H1 (cell line): ENCODE results near the gene VOPP1. TPM values are rescaled to one million over a fixed set of nuclear protein-coding genes. Genes with fewer than 3 reads are reported as not detected.

Source experiments
- CEBPB ChIP-seq: IDR thresholded peaks from 2 replicates; pipeline ENCODE4 v1.6.1; 2012; ENCODE audit warnings: low read depth, low read length
- CHD2 ChIP-seq: IDR thresholded peaks from 2 replicates; pipeline ENCODE4 v1.6.1; 2012; ENCODE audit warnings: low read length, improper control_type of control experiment
- CTBP2 ChIP-seq: IDR thresholded peaks from 2 replicates; pipeline ENCODE4 v1.7.0; 2011; ENCODE audit warnings: borderline replicate concordance, mild to moderate bottlenecking, moderate library complexity, mixed read lengths, low read length; ENCODE audit not compliant: insufficient read depth, insufficient read length
- KDM5A ChIP-seq: fragments of 200-600 bp; IDR thresholded peaks from 2 replicates; pipeline ENCODE4 v1.7.1; 2012; ENCODE audit warnings: mild to moderate bottlenecking, low read length, inconsistent platforms, mixed read lengths
- NANOG ChIP-seq: IDR thresholded peaks from 2 replicates; pipeline ENCODE4 v1.6.1; 2011; ENCODE audit warnings: low read length, low read depth, mild to moderate bottlenecking, inconsistent platforms; ENCODE audit not compliant: insufficient read depth, poor library complexity, severe bottlenecking
- NRF1 ChIP-seq: IDR thresholded peaks from 2 replicates; pipeline ENCODE4 v1.6.1; 2011; ENCODE audit warnings: mild to moderate bottlenecking, low read depth, low read length, improper control_type of control experiment
- RFX5 ChIP-seq: IDR thresholded peaks from 2 replicates; pipeline ENCODE4 v1.6.1; 2011; ENCODE audit warnings: low read depth, low read length, improper control_type of control experiment, borderline replicate concordance
- SUZ12 ChIP-seq: fragments of 200-600 bp; sonication (generic); IDR thresholded peaks from 2 replicates; pipeline ENCODE4 v1.6.1; 2012; ENCODE audit warnings: mild to moderate bottlenecking, inconsistent platforms, low read length, moderate library complexity, mixed read lengths
- TAF1 ChIP-seq: IDR thresholded peaks from 2 replicates; pipeline ENCODE4 v1.6.1; 2011; ENCODE audit warnings: mild to moderate bottlenecking, low read depth, low read length
- ZNF274 ChIP-seq: IDR thresholded peaks from 2 replicates; pipeline ENCODE4 v1.7.0; 2012; ENCODE audit warnings: low read length, borderline replicate concordance; ENCODE audit errors: extremely low read depth
- polyA plus RNA-seq, 7 experiments: library from polyadenylated mRNA; depleted of rRNA in 3 of 7; stranded (reverse) in 5 of 7; unstranded in 2 of 7; fragments of >200 nt in 5 of 7; fragments of 200-250 nt in 2 of 7; gene quantifications; 1 replicate in 5 of 7; 2 replicates in 1 of 7; 4 replicates in 1 of 7; pipeline versions ENCODE4 v1.2.1 to v1.2.3, GENCODE V29; 2011 to 2013; ENCODE audit warnings: missing spikeins in 2 of 7, mixed read lengths in 2 of 7
- total RNA-seq: library from RNA; stranded (reverse); fragmentation: NEBNext Ultra II Directional; extraction: Animal tissue kit (Norgen Biotek cat#: 25700); gene quantifications from 2 replicates; pipeline ENCODE4 v1.2.1, GENCODE V29; 2021
- TF ChIP-seq, protein P1 (sequence below): fragments of 300-600 bp; sonication (generic); IDR thresholded peaks from 2 replicates; pipeline ENCODE4 v1.7.1; 2012; ENCODE audit warnings: low read length, moderate library complexity, mild to moderate bottlenecking, inconsistent platforms; ENCODE audit not compliant: insufficient replicate concordance

Gene VOPP1
- total and polyA plus RNA-seq, 2 of the 8 experiments (the other 6 are each of a cell fraction or from before 2014, with no cell fraction given) = 44.7 to 83.0 TPM

DNA sequence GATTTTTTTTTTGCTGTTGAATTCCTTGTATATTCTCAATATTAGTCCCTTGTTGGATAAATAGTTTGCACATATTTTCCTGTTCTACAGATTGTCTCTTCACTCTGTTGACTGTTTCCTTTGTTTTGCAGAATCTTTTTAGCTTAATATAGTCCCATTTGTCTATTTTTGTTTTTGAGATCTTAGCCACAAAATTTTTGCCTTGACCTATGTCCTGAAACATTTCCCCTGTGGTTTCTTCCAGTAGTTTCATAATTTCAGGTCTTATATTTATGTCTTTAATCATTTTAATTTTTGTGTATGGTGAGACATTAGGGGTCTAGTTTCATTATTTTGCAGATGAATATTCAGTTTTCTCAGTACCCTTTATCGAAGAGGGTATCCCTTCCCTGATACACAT is 114.5 kb downstream of the VOPP1 start (continued):
- TF ChIP-seq, protein P1, sequence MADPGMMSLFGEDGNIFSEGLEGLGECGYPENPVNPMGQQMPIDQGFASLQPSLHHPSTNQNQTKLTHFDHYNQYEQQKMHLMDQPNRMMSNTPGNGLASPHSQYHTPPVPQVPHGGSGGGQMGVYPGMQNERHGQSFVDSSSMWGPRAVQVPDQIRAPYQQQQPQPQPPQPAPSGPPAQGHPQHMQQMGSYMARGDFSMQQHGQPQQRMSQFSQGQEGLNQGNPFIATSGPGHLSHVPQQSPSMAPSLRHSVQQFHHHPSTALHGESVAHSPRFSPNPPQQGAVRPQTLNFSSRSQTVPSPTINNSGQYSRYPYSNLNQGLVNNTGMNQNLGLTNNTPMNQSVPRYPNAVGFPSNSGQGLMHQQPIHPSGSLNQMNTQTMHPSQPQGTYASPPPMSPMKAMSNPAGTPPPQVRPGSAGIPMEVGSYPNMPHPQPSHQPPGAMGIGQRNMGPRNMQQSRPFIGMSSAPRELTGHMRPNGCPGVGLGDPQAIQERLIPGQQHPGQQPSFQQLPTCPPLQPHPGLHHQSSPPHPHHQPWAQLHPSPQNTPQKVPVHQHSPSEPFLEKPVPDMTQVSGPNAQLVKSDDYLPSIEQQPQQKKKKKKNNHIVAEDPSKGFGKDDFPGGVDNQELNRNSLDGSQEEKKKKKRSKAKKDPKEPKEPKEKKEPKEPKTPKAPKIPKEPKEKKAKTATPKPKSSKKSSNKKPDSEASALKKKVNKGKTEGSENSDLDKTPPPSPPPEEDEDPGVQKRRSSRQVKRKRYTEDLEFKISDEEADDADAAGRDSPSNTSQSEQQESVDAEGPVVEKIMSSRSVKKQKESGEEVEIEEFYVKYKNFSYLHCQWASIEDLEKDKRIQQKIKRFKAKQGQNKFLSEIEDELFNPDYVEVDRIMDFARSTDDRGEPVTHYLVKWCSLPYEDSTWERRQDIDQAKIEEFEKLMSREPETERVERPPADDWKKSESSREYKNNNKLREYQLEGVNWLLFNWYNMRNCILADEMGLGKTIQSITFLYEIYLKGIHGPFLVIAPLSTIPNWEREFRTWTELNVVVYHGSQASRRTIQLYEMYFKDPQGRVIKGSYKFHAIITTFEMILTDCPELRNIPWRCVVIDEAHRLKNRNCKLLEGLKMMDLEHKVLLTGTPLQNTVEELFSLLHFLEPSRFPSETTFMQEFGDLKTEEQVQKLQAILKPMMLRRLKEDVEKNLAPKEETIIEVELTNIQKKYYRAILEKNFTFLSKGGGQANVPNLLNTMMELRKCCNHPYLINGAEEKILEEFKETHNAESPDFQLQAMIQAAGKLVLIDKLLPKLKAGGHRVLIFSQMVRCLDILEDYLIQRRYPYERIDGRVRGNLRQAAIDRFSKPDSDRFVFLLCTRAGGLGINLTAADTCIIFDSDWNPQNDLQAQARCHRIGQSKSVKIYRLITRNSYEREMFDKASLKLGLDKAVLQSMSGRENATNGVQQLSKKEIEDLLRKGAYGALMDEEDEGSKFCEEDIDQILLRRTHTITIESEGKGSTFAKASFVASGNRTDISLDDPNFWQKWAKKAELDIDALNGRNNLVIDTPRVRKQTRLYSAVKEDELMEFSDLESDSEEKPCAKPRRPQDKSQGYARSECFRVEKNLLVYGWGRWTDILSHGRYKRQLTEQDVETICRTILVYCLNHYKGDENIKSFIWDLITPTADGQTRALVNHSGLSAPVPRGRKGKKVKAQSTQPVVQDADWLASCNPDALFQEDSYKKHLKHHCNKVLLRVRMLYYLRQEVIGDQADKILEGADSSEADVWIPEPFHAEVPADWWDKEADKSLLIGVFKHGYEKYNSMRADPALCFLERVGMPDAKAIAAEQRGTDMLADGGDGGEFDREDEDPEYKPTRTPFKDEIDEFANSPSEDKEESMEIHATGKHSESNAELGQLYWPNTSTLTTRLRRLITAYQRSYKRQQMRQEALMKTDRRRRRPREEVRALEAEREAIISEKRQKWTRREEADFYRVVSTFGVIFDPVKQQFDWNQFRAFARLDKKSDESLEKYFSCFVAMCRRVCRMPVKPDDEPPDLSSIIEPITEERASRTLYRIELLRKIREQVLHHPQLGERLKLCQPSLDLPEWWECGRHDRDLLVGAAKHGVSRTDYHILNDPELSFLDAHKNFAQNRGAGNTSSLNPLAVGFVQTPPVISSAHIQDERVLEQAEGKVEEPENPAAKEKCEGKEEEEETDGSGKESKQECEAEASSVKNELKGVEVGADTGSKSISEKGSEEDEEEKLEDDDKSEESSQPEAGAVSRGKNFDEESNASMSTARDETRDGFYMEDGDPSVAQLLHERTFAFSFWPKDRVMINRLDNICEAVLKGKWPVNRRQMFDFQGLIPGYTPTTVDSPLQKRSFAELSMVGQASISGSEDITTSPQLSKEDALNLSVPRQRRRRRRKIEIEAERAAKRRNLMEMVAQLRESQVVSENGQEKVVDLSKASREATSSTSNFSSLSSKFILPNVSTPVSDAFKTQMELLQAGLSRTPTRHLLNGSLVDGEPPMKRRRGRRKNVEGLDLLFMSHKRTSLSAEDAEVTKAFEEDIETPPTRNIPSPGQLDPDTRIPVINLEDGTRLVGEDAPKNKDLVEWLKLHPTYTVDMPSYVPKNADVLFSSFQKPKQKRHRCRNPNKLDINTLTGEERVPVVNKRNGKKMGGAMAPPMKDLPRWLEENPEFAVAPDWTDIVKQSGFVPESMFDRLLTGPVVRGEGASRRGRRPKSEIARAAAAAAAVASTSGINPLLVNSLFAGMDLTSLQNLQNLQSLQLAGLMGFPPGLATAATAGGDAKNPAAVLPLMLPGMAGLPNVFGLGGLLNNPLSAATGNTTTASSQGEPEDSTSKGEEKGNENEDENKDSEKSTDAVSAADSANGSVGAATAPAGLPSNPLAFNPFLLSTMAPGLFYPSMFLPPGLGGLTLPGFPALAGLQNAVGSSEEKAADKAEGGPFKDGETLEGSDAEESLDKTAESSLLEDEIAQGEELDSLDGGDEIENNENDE = no peak
- no peak for TF ChIP-seq NRF1
- no peak for TF ChIP-seq TAF1
- TF ChIP-seq NANOG = no peak
- no peak for TF ChIP-seq CHD2
- TF ChIP-seq RFX5 = no peak
- no peak for TF ChIP-seq CEBPB
- no peak for TF ChIP-seq CTBP2
- TF ChIP-seq SUZ12 = no peak
- no peak for TF ChIP-seq ZNF274
- TF ChIP-seq KDM5A = no peak
